ENCODE data around the gene RNF17.
A peak's percentile ranks its signal among the peaks of the same experiment; 100 is the strongest.
"Not testable (repeated sequence)": the region's sequence is repeated elsewhere in the genome, so short reads cannot be mapped to it uniquely, and the experiment has no call there.

RNF17 gene

DNA sequence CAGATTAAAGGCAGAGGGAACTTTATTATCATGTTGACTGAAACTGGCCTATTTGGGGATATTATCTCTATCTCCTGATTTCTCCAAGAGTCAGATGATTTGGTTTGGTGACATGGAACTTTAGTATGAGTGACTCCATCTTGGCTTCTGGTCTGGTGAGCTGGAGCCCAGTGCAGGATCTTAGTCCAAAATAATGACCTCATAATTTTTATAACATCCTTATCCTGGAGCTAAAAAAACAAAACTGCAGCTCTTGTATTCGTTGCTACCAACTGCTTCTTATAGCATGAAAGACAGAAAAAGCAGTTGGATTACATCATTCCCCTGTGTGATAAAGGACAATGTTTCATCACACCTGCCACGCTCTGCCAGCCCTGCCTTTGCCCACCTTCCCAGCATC lies 39.3 kb upstream of the RNF17 start:
- no peak for TF ChIP-seq SUZ12 (IDR thresholded peaks at IDR 0.05; ENCODE audit: extremely low read depth, insufficient read depth, insufficient read length)
- no peak for TF ChIP-seq YY1 (IDR thresholded peaks at IDR 0.05; ENCODE audit: insufficient read depth, insufficient read length)
- no peak for TF ChIP-seq ZNF274 (IDR thresholded peaks at IDR 0.05; ENCODE audit: low read depth, low read length)
- H3K4me3 ChIP-seq (ENCODE audit: insufficient read length, low read depth), result no peak overlapping the region
- no peaks in the 10 kb centered on the region for H3K36me3 ChIP-seq (ENCODE audit: insufficient read depth, insufficient read length, low read length)
- no peak for DNase-seq (ENCODE audit: low read depth, low spot score)
- H3K9me3 ChIP-seq (ENCODE audit: insufficient read depth, low read length), result no peaks in the 10 kb centered on the region; the same call in 1 of the 2 replicates
- no peak overlapping the region for H3K9ac ChIP-seq (ENCODE audit: insufficient read length, low read depth)
- H3K4me1 ChIP-seq (ENCODE audit: insufficient read depth, insufficient read length), result no peaks in the 10 kb centered on the region
- no peaks in the 10 kb centered on the region for H3K27me3 ChIP-seq (ENCODE audit: insufficient read depth, insufficient read length)

DNA sequence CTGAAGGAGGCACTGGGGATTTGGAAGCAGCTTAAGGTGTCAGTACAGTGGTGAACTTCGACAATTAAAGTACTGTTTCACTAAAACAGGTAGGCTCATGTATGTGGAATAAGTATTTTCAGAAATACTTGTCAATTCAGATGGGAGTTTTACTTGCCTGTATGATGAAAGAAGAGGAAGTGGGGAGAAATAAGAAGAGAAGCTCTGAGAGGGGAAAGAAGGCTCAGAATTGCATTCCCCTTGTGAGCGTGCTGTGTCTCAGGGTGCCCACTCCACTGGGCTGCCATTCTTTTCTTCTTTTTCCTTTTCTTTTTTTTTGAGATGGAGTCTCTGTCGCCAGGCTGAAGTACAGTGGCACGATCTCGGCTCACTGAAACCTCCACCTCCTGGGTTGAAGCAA lies 38.6 kb upstream of the RNF17 start:
- no peak for TF ChIP-seq SUZ12 (IDR thresholded peaks at IDR 0.05; ENCODE audit: extremely low read depth, insufficient read depth, insufficient read length)
- no peak for TF ChIP-seq ZNF274 (IDR thresholded peaks at IDR 0.05; ENCODE audit: low read depth, low read length)
- no peak for TF ChIP-seq YY1 (IDR thresholded peaks at IDR 0.05; ENCODE audit: insufficient read depth, insufficient read length)
- Histone ChIP-seq H3K36me3 (ENCODE audit: insufficient read depth, insufficient read length, low read length) (no peaks in the 10 kb centered on the region), H3K4me1 (ENCODE audit: insufficient read depth, insufficient read length) (no peaks in the 10 kb centered on the region), H3K4me3 (ENCODE audit: insufficient read length, low read depth) (no peak overlapping the region), H3K9ac (ENCODE audit: insufficient read length, low read depth) (no peak overlapping the region), H3K9me3 (ENCODE audit: insufficient read depth, low read length) (no peaks in the 10 kb centered on the region; the same call in 1 of the 2 replicates), H3K27me3 (ENCODE audit: insufficient read depth, insufficient read length) (no peaks in the 10 kb centered on the region)
- no peak for DNase-seq (ENCODE audit: low read depth, low spot score)

DNA sequence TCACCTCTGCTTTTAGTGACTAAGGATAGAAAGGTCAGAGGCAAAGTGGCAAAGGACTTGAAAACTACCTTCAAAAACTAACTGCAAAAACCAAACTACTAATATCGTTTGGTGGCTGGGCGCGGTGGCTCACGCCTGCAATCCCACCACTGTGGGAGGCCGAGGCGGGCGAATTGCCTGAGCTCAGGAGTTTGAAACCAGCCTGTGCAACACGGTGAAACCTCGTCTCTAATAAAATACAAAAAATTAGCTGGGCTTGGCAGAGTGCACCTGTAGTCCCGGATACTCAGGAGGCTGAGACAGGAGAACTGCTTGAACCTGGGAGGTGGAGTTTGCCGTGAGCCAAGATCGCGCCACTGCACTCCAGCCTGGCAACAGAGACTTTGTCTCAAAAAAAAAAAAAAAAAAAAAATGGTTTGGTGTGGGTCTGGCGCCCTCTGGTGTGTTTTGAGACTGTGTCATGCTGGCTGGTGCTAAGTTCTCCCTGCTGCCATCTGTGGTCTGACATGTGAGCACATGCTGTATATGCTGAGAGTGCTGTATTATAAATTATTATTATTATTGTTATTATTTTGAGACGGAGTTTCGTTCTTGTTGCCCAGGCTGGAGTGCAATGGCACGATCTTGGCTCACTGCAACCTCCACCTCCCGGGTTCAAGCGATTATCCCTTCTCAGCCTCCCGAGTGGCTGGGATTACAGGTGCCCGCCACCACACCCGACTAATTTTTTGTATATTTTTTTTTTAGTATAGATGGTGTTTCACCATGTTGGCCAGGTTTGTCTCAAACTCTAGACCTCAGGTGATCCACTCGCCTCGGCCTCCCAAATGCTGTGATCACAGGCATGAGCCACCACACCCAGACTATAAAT lies 36.0 kb upstream of the RNF17 start:
- no peak overlapping the region for H3K9ac ChIP-seq (ENCODE audit: insufficient read length, low read depth)
- H3K4me3 ChIP-seq (ENCODE audit: insufficient read length, low read depth), result no peak overlapping the region
- no peaks in the 10 kb centered on the region; the same call in 1 of the 2 replicates for H3K9me3 ChIP-seq (ENCODE audit: insufficient read depth, low read length)
- H3K27me3 ChIP-seq (ENCODE audit: insufficient read depth, insufficient read length), result no peaks in the 10 kb centered on the region
- H3K4me1 ChIP-seq (ENCODE audit: insufficient read depth, insufficient read length), result no peaks in the 10 kb centered on the region
- TF ChIP-seq ZNF274 (IDR thresholded peaks at IDR 0.05; ENCODE audit: low read depth, low read length) (no peak), YY1 (IDR thresholded peaks at IDR 0.05; ENCODE audit: insufficient read depth, insufficient read length) (no peak)
- DNase-seq (ENCODE audit: low read depth, low spot score), result peak; percentile 57
- no peaks in the 10 kb centered on the region for H3K36me3 ChIP-seq (ENCODE audit: insufficient read depth, insufficient read length, low read length)

DNA sequence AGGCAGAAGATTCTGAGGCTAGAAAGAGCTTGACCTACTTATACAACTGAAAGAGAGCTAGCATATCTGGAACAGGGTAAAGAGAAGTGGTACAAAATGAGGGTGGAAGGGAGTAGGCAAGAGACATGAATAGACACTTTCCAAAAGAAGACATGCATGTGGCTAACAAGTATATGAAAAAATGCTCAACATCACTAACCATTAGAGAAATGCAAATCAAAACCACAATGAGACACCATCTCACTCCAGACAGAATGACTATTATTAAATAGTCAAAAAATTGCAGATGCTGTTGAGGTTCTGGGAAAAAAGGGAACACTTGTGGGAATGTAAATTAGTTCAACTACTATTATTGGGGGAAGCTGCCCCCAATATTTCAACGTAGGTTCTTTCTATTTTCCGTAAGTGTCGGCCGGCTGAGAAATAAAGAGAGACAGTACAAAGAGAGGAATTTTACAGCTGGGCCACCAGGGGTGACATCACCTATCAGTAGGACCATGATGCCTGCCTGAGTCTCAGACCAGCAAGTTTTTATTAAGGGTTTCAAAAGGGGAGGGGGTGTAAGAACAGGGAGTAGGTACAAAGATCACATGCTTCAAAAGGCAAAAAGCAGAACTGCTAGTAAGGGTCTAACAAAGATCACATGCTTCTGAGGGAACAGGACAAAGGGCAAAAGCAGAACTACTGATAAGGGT lies 32.9 kb upstream of the RNF17 start:
- H3K4me1 ChIP-seq (ENCODE audit: insufficient read depth, insufficient read length); H3K36me3 ChIP-seq (ENCODE audit: insufficient read depth, insufficient read length, low read length); H3K4me3 ChIP-seq (ENCODE audit: insufficient read length, low read depth); H3K9me3 ChIP-seq (ENCODE audit: insufficient read depth, low read length); DNase-seq (ENCODE audit: low read depth, low spot score); H3K27me3 ChIP-seq (ENCODE audit: insufficient read depth, insufficient read length); H3K9ac ChIP-seq (ENCODE audit: insufficient read length, low read depth): not testable (repeated sequence)

DNA sequence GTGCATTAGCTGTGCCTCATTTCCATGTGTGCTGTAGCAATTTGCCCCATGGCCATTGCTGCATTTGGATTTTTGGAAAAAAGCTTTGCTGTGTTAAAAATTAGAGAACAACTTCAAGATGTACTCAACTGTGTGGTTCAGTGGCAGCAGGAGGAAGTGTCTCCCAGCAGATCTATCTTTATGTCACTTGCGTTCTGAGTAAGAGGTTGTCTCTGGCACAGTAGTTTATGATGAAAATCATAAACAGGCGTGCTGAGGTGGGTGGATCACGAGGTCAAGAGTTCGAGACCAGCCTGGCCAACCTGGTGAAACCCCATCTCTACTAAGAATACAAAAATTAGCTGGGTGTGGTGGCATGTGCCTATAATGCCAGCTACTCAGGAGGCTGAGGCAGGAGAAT lies 29.0 kb upstream of the RNF17 start:
- no peak for DNase-seq (ENCODE audit: low read depth, low spot score)
- Histone ChIP-seq H3K27me3 (ENCODE audit: insufficient read depth, insufficient read length) (no peaks in the 10 kb centered on the region), H3K4me1 (ENCODE audit: insufficient read depth, insufficient read length) (no peaks in the 10 kb centered on the region), H3K4me3 (ENCODE audit: insufficient read length, low read depth) (no peak overlapping the region), H3K36me3 (ENCODE audit: insufficient read depth, insufficient read length, low read length) (no peaks in the 10 kb centered on the region), H3K9ac (ENCODE audit: insufficient read length, low read depth) (no peak overlapping the region), H3K9me3 (ENCODE audit: insufficient read depth, low read length) (no peaks in the 10 kb centered on the region; the same call in 1 of the 2 replicates)
- TF ChIP-seq ZNF274 (IDR thresholded peaks at IDR 0.05; ENCODE audit: low read depth, low read length), result no peak
- no peak for TF ChIP-seq SUZ12 (IDR thresholded peaks at IDR 0.05; ENCODE audit: extremely low read depth, insufficient read depth, insufficient read length)
- TF ChIP-seq YY1 (IDR thresholded peaks at IDR 0.05; ENCODE audit: insufficient read depth, insufficient read length), result no peak

DNA sequence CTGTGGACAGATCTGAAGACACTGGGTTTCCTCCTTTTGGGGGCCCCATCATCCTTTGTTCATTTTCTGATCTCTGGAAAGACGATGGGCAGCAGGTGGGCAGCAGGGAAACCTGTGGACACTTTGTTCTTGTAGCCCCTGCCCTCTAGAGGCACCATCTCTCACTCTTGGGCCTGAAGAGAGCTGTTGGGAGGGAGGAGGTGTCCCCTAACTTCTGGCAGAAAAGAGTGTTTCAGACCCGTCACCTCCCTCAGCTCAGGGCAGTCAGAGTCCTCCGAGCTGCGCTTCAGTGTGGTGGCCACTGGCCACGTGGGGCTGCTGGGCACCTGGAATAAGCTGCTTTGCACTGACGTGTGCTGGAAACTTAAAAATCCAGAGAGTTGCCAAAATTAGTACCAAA lies 26.9 kb upstream of the RNF17 start:
- TF ChIP-seq SUZ12 (IDR thresholded peaks at IDR 0.05; ENCODE audit: extremely low read depth, insufficient read depth, insufficient read length), result no peak
- no peak for TF ChIP-seq ZNF274 (IDR thresholded peaks at IDR 0.05; ENCODE audit: low read depth, low read length)
- no peak for TF ChIP-seq YY1 (IDR thresholded peaks at IDR 0.05; ENCODE audit: insufficient read depth, insufficient read length)
- peaks cover 6% of the 10 kb centered on the region for H3K4me1 ChIP-seq (ENCODE audit: insufficient read depth, insufficient read length)
- no peak overlapping the region for H3K4me3 ChIP-seq (ENCODE audit: insufficient read length, low read depth)
- H3K9ac ChIP-seq (ENCODE audit: insufficient read length, low read depth), result no peak overlapping the region
- no peak for DNase-seq (ENCODE audit: low read depth, low spot score)
- H3K36me3 ChIP-seq (ENCODE audit: insufficient read depth, insufficient read length, low read length), result no peaks in the 10 kb centered on the region
- H3K27me3 ChIP-seq (ENCODE audit: insufficient read depth, insufficient read length), result no peaks in the 10 kb centered on the region
- no peaks in the 10 kb centered on the region; the same call in 1 of the 2 replicates for H3K9me3 ChIP-seq (ENCODE audit: insufficient read depth, low read length)

DNA sequence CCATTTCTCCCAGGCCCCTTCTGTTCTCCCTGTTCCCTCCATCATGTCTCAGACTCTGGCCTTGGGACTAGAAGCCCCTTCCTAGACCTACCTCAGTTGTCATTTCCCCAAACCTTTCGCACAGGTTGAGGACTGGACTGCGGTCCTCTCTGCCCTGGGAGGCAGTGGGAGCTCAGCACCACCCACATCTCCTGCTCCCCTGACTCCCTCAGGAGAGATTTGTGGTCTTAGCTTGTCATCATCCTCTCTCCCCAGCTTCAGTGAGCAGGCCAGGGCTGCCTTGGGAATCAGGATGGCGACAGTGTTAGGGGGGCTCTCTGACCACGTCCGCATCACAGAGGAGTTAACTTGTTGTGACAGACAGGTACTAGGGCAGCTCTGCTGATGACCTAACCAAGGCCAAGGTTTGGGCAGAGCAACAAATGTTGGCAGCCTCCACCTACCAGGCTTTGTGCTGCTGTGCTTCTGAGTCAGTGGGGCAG lies 25.6 kb upstream of the RNF17 start:
- Histone ChIP-seq H3K4me1 (ENCODE audit: insufficient read depth, insufficient read length) (peaks cover 11% of the 10 kb centered on the region), H3K36me3 (ENCODE audit: insufficient read depth, insufficient read length, low read length) (no peaks in the 10 kb centered on the region), H3K4me3 (ENCODE audit: insufficient read length, low read depth) (no peak overlapping the region), H3K27me3 (ENCODE audit: insufficient read depth, insufficient read length) (no peaks in the 10 kb centered on the region), H3K9me3 (ENCODE audit: insufficient read depth, low read length) (no peaks in the 10 kb centered on the region), H3K9ac (ENCODE audit: insufficient read length, low read depth) (no peak overlapping the region)
- no peak for DNase-seq (ENCODE audit: low read depth, low spot score)
- no peak for TF ChIP-seq ZNF274 (IDR thresholded peaks at IDR 0.05; ENCODE audit: low read depth, low read length)
- no peak for TF ChIP-seq YY1 (IDR thresholded peaks at IDR 0.05; ENCODE audit: insufficient read depth, insufficient read length)
- TF ChIP-seq SUZ12 (IDR thresholded peaks at IDR 0.05; ENCODE audit: extremely low read depth, insufficient read depth, insufficient read length), result no peak
